Thymus (tissue), 11 donors: ENCODE results near the gene IL1RAPL1. TPM values are rescaled to one million over a fixed set of nuclear protein-coding genes. Genes with fewer than 3 reads are reported as not detected.

ENCODE experiments used
- DNase-seq, 9 donors: peaks; one replicate each; pipeline ENCODE4 v3.0.0-alpha.2; 2013; ENCODE audit warnings: low spot score in 9 of 9, low read depth in 6 of 9, missing footprints in 1 of 9
- H3K27ac ChIP-seq, 2 donors: one replicate each; pipeline ENCODE4 v1.5.1; 2013; ENCODE audit warnings: control low read depth in 1 of 2, low read depth in 1 of 2, low read length in 1 of 2, mild to moderate bottlenecking in 1 of 2, moderate library complexity in 1 of 2
- H3K27me3 ChIP-seq, 2 donors: one replicate each; pipeline ENCODE4 v1.5.1; 2013; ENCODE audit warnings: low read length in 1 of 2; ENCODE audit not compliant: control insufficient read depth in 2 of 2, insufficient read depth in 1 of 2
- H3K36me3 ChIP-seq, 2 donors: one replicate each; pipeline ENCODE4 v1.5.1; 2013; ENCODE audit warnings: low read length in 1 of 2, mild to moderate bottlenecking in 1 of 2, moderate library complexity in 1 of 2; ENCODE audit not compliant: control insufficient read depth in 2 of 2, insufficient read depth in 2 of 2
- H3K4me1 ChIP-seq, 2 donors: one replicate each; pipeline ENCODE4 v1.5.1; 2013; ENCODE audit warnings: low read length in 2 of 2; ENCODE audit not compliant: control insufficient read depth in 2 of 2, insufficient read depth in 2 of 2
- H3K4me3 ChIP-seq, 2 donors: one replicate each; pipeline ENCODE4 v1.5.1; 2013; ENCODE audit warnings: low read length in 2 of 2, control low read depth in 1 of 2, mild to moderate bottlenecking in 1 of 2
- H3K9me3 ChIP-seq, 2 donors: one replicate each; pipeline ENCODE4 v1.5.1; 2013; ENCODE audit warnings: low read length in 1 of 2, mild to moderate bottlenecking in 1 of 2; ENCODE audit not compliant: control insufficient read depth in 2 of 2, insufficient read depth in 1 of 2
- WGBS: extraction: QIAGEN DNeasy Blood & Tissue Kit; methylation state at CpG from one replicate; pipeline ENCODE4 v1.1.7; 2013; 5-methylcytosine and 5-hydroxymethylcytosine counted together
- polyA plus RNA-seq: library from polyadenylated mRNA; stranded (reverse); fragments of 200-250 nt; gene quantifications from one replicate; pipeline ENCODE4 v1.2.3, GENCODE V29; 2013
- total RNA-seq: library from RNA; stranded (reverse); fragments of 120-200 nt; gene quantifications from one replicate; pipeline ENCODE4 v1.2.4, GENCODE V29; 2013
- donor health status: healthy.

The IL1RAPL1 gene
- total and polyA plus RNA-seq, 2 donors = 0.02 to 0.33 TPM

GRCh38 chrX:29824176-29824906, 1237.1 kb downstream of the IL1RAPL1 start:
- H3K4me3 ChIP-seq = no peak overlapping the region
- no peaks in the 10 kb centered on the region for H3K4me1 ChIP-seq
- H3K36me3 ChIP-seq = no peaks in the 10 kb centered on the region
- no peaks in the 10 kb centered on the region for H3K27me3 ChIP-seq
- H3K9me3 ChIP-seq = no peaks in the 10 kb centered on the region
- 61% methylated on average over 6 of the region's 6 CpGs for WGBS
- DNase-seq = no peak
- H3K27ac ChIP-seq = no peak overlapping the region

- no peak for DNase-seq
- H3K36me3 ChIP-seq = no peaks in the 10 kb centered on the region
- no peaks in the 10 kb centered on the region for H3K9me3 ChIP-seq
- H3K27me3 ChIP-seq = no peaks in the 10 kb centered on the region
- H3K27ac ChIP-seq = no peak overlapping the region
- no peaks in the 10 kb centered on the region for H3K4me1 ChIP-seq
- 93% methylated on average over 5 of the region's 5 CpGs for WGBS
- H3K4me3 ChIP-seq = no peak overlapping the region
Observed at GRCh38 chrX:29826742-29827141, 1239.5 kb downstream of the IL1RAPL1 start.

- WGBS = 86% methylated on average over 2 of the region's 2 CpGs
- H3K27ac ChIP-seq = no peak overlapping the region
- DNase-seq = no peak
- no peaks in the 10 kb centered on the region for H3K4me1 ChIP-seq
- H3K4me3 ChIP-seq = no peak overlapping the region
- no peaks in the 10 kb centered on the region for H3K36me3 ChIP-seq
- H3K27me3 ChIP-seq = no peaks in the 10 kb centered on the region
- no peaks in the 10 kb centered on the region for H3K9me3 ChIP-seq
Observed at GRCh38 chrX:29834311-29834710, 1247.1 kb downstream of the IL1RAPL1 start.

- Histone ChIP-seq H3K4me3 (no peak overlapping the region), H3K9me3 (no peaks in the 10 kb centered on the region)
- DNase-seq = no peak
Observed at GRCh38 chrX:29834764-29835163, 1247.5 kb downstream of the IL1RAPL1 start.

GRCh38 chrX:29841750-29842149, 1254.5 kb downstream of the IL1RAPL1 start:
- H3K4me1 ChIP-seq = no peaks in the 10 kb centered on the region
- H3K27ac ChIP-seq = no peak overlapping the region
- no peak for DNase-seq
- no peaks in the 10 kb centered on the region for H3K36me3 ChIP-seq
- WGBS = 75% methylated on average over 3 of the region's 3 CpGs
- H3K9me3 ChIP-seq = no peaks in the 10 kb centered on the region
- H3K27me3 ChIP-seq = no peaks in the 10 kb centered on the region
- H3K4me3 ChIP-seq = no peak overlapping the region

More at GRCh38 chrX:29834764-29835163, 1247.5 kb downstream of the IL1RAPL1 start:
- H3K27ac ChIP-seq = no peak overlapping the region
- no peaks in the 10 kb centered on the region for H3K4me1 ChIP-seq
- no peaks in the 10 kb centered on the region for H3K27me3 ChIP-seq
- no peaks in the 10 kb centered on the region for H3K36me3 ChIP-seq

- DNase-seq = no peak
- no peaks in the 10 kb centered on the region for H3K4me1 ChIP-seq
- 91% methylated on average over 4 of the region's 4 CpGs for WGBS
- H3K27ac ChIP-seq = no peak overlapping the region
- H3K4me3 ChIP-seq = no peak overlapping the region
- no peaks in the 10 kb centered on the region for H3K9me3 ChIP-seq
- no peaks in the 10 kb centered on the region for H3K36me3 ChIP-seq
- no peaks in the 10 kb centered on the region for H3K27me3 ChIP-seq
Observed at GRCh38 chrX:29842552-29842951, 1255.3 kb downstream of the IL1RAPL1 start.

- WGBS = 85% methylated on average over 4 of the region's 4 CpGs
- H3K27me3 ChIP-seq = no peaks in the 10 kb centered on the region
- H3K27ac ChIP-seq = no peak overlapping the region
- no peaks in the 10 kb centered on the region for H3K36me3 ChIP-seq
- no peaks in the 10 kb centered on the region for H3K4me1 ChIP-seq
- no peak overlapping the region for H3K4me3 ChIP-seq
- H3K9me3 ChIP-seq = no peaks in the 10 kb centered on the region
- no peak for DNase-seq
Observed at GRCh38 chrX:29851857-29852605, 1264.8 kb downstream of the IL1RAPL1 start.

- no peaks in the 10 kb centered on the region for H3K27me3 ChIP-seq
- H3K4me3 ChIP-seq = no peak overlapping the region
- no peaks in the 10 kb centered on the region for H3K9me3 ChIP-seq
- H3K4me1 ChIP-seq = no peaks in the 10 kb centered on the region
- H3K27ac ChIP-seq = no peak overlapping the region
- DNase-seq = no peak
- H3K36me3 ChIP-seq = no peaks in the 10 kb centered on the region
Observed at GRCh38 chrX:29852767-29853166, 1265.5 kb downstream of the IL1RAPL1 start.

GRCh38 chrX:29858714-29859113, 1271.5 kb downstream of the IL1RAPL1 start:
- Histone ChIP-seq H3K27me3 (no peaks in the 10 kb centered on the region), H3K4me1 (no peaks in the 10 kb centered on the region), H3K4me3 (no peak overlapping the region), H3K9me3 (no peaks in the 10 kb centered on the region), H3K36me3 (no peaks in the 10 kb centered on the region), H3K27ac (no peak overlapping the region)
- DNase-seq = no peak
